HEK293 (cell line): ENCODE data around the gene TDRD3.

Source experiments
- CTCF ChIP-seq: fragments of 450-650 bp; formaldehyde crosslinking; IDR thresholded peaks from 2 replicates; pipeline ENCODE4 v1.5.1; 2016; ENCODE audit warnings: missing biosample characterization, missing genetic modification characterization
- YY1 ChIP-seq: fragments of 450-650 bp; formaldehyde crosslinking; IDR thresholded peaks from 2 replicates; pipeline ENCODE4 v1.5.1; 2018; ENCODE audit warnings: missing biosample characterization, missing genetic modification characterization

- TF ChIP-seq CTCF (no peak), YY1 (tag by site-specific recombination) (no peak)
Measured at GRCh38 chr13:60351326-60351725, 45.7 kb upstream of the TDRD3 start.
